Nephron (organoid): ENCODE data around the gene CLIC3.
A peak's percentile ranks its signal among the peaks of the same experiment; 100 is the strongest.

Experiments used
- H3K27ac Mint-ChIP-seq, 3 experiments: 2 replicates each; pipeline ENCODE4 v1.8.0; 2020; ENCODE audit warnings: mixed read lengths in 3 of 3, mild to moderate bottlenecking in 2 of 3, moderate library complexity in 1 of 3
- H3K27me3 Mint-ChIP-seq: 2 replicates; pipeline ENCODE4 v1.8.0; 2021; ENCODE audit warnings: low read depth, mild to moderate bottlenecking, moderate library complexity, mixed read lengths
- H3K36me3 Mint-ChIP-seq: 2 replicates; pipeline ENCODE4 v1.8.0; 2020; ENCODE audit warnings: low read depth, mixed read lengths
- H3K4me1 Mint-ChIP-seq: 2 replicates; pipeline ENCODE4 v1.8.0; 2020; ENCODE audit warnings: mixed read lengths
- H3K4me3 Mint-ChIP-seq, 3 experiments: 2 replicates each; pipeline ENCODE4 v1.8.0; 2020; ENCODE audit warnings: mild to moderate bottlenecking in 3 of 3, mixed read lengths in 3 of 3, moderate library complexity in 2 of 3
- H3K9me3 Mint-ChIP-seq: 2 replicates; pipeline ENCODE4 v1.8.0; 2020; ENCODE audit warnings: mixed read lengths
- TF ChIP-seq, protein P1 (sequence below), 3 experiments: fragments of 200-600 bp; sonication (generic); IDR thresholded peaks; one replicate each; pipeline ENCODE4 v1.5.0; 2021; ENCODE audit warnings: antibody characterized with exemption in 3 of 3; ENCODE audit not compliant: unreplicated experiment in 3 of 3

The CLIC3 gene

DNA sequence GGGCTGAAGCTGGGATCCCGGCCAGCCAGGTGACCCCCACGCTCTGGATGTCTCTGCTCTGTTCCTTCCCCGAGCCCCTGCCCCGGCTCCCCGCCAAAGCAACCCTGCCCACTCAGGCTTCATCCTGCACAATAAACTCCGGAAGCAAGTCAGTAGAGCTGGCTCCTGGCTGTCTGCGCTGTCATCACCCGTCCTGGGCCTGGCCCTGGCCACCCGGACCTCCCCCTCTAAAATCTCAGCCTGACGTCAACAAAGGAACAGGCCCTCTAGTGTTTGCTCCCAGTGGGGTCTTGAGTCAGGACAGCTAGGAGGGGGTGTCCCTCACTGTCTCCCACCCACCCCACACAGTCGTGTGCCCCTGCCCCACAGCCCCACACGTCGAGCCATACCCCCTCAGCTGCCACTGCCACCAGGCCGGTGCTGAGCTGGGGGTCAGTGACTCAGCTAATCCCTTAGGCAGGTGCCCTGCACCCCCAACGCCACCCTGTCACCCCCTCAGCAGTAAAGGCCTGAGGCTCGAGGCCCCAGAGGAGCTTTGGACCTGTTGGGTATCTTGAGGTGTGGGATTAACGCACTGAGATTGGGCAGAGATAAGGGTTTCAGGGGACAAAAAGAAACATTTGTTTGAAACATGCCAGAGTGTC is 14.7 kb downstream of the CLIC3 start:
- Mint-ChIP-seq H3K9me3 (no peaks in the 10 kb centered on the region), H3K27me3 (peaks cover 5% of the 10 kb centered on the region), H3K36me3 (no peaks in the 10 kb centered on the region), H3K4me1 (peaks cover 4% of the 10 kb centered on the region), H3K4me3 (no peak overlapping the region), H3K27ac (no peak overlapping the region)
- TF ChIP-seq, protein P1, sequence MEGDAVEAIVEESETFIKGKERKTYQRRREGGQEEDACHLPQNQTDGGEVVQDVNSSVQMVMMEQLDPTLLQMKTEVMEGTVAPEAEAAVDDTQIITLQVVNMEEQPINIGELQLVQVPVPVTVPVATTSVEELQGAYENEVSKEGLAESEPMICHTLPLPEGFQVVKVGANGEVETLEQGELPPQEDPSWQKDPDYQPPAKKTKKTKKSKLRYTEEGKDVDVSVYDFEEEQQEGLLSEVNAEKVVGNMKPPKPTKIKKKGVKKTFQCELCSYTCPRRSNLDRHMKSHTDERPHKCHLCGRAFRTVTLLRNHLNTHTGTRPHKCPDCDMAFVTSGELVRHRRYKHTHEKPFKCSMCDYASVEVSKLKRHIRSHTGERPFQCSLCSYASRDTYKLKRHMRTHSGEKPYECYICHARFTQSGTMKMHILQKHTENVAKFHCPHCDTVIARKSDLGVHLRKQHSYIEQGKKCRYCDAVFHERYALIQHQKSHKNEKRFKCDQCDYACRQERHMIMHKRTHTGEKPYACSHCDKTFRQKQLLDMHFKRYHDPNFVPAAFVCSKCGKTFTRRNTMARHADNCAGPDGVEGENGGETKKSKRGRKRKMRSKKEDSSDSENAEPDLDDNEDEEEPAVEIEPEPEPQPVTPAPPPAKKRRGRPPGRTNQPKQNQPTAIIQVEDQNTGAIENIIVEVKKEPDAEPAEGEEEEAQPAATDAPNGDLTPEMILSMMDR (IDR thresholded peaks at IDR 0.05; ENCODE audit: unreplicated experiment in 3 of 3) = no peak

DNA sequence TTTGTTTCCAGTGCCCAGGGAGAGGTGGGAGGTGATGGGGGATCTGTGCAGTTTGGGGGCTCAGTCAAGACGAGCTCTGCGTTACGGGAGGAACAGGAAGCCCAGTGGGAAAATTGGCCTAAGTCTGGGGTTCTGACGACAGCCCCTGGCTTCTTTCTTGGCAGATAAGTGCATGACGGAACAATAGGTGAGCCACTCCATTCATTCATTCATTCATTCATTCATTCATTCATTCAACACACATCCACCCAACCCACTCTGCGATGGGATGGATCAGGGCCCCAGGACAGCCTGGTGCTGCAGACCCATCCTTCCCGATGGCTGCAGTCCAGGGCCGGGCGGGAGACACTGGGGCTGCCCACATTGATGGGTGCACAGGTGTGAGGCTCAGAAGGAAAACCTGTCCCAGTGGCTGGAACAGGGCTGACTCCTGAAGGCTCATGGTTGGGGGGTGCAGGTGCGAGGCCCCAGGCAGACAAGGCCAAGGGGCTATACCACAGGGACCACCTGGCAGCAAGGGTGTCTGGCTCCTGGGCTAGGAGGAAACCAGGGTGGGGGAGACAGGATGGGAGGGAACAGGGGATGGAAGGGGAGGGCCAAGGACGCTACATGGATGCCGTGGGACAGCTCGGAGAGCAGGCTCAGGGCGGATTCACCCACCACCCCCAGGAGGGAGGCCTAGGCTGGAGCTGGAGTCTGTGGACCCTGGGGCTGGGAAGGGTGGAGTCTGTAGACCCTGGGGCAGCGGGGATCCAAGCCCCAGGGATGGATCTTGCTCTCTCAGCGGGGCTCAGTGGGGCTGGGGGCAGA is 15.5 kb downstream of the CLIC3 start:
- TF ChIP-seq, protein P1 (IDR thresholded peaks at IDR 0.05; ENCODE audit: unreplicated experiment in 3 of 3) = no peak
- Mint-ChIP-seq H3K27ac (peak overlapping the region in 1 of 3 experiments; percentile 49), H3K9me3 (no peaks in the 10 kb centered on the region), H3K27me3 (peaks cover 5% of the 10 kb centered on the region), H3K4me1 (peaks cover 4% of the 10 kb centered on the region), H3K36me3 (no peaks in the 10 kb centered on the region), H3K4me3 (peak overlapping the region in 1 of 3 experiments; percentile 3)

DNA sequence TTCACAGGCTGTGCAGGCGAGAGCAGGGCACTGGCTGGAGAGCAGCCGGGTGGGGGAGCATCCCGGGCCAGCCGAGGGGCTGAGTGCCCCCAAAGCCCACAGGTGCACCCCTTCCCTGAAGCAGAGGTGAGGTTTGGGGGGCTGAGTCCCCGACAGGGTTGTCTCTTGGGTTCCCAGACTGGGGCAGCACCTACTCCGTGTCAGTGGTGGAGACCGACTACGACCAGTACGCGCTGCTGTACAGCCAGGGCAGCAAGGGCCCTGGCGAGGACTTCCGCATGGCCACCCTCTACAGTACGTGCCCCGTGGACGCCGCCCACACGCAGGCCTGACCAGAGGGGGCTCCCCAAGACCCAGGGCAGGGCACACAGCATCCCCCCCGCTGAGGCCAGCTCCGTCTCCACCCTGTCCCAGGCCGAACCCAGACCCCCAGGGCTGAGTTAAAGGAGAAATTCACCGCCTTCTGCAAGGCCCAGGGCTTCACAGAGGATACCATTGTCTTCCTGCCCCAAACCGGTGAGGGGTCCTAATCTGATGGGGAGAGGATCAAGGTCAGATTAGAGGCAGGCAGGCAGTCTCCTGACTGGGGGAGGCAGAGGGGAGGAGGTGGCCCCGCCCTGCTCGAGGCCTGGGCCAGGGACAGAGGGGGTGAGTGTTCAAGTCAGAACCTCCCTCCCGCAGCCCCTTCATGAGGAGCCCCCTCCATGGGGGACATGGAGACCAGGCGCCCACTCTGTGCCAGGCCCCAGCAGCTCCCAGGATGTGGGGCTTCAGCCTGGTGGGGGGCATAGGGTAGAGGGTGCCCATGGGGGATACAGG is 16.4 kb downstream of the CLIC3 start:
- Mint-ChIP-seq H3K27ac (peak overlapping the region in 1 of 3 experiments; percentile 49), H3K4me3 (peak overlapping the region in 1 of 3 experiments; percentile 41), H3K27me3 (peaks cover 5% of the 10 kb centered on the region), H3K9me3 (no peaks in the 10 kb centered on the region), H3K4me1 (peaks cover 4% of the 10 kb centered on the region), H3K36me3 (no peaks in the 10 kb centered on the region)
- TF ChIP-seq, protein P1 (IDR thresholded peaks at IDR 0.05; ENCODE audit: unreplicated experiment in 3 of 3) = no peak

DNA sequence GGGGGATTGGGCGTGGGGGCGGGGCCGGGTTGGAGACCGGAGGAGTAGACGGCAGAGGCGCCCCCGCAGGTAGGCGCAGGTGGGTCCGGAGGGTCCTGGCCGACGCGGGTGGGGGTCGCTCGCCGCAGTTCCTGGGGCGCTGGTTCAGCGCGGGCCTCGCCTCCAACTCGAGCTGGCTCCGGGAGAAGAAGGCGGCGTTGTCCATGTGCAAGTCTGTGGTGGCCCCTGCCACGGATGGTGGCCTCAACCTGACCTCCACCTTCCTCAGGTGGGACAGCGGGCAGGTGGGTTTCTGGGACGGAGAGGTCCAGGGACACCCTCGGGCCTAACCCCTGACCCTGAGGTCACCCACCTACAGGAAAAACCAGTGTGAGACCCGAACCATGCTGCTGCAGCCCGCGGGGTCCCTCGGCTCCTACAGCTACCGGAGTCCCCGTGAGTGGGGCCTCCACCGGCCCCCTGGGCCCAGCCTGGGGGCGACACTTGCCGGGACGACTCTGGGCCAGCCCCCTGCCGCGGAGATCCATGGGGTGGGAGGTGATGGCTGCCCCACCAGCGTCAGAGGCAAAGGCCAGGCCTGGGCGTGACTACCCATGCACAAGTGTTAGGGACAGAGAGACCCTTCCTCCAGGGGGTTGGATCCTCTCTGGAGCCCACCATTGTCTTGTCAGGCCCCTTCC is 17.4 kb downstream of the CLIC3 start:
- Mint-ChIP-seq H3K4me3 (no peak overlapping the region), H3K9me3 (no peaks in the 10 kb centered on the region), H3K27ac (no peak overlapping the region), H3K4me1 (peaks cover 4% of the 10 kb centered on the region), H3K27me3 (peaks cover 4% of the 10 kb centered on the region), H3K36me3 (no peaks in the 10 kb centered on the region)
- TF ChIP-seq, protein P1 (IDR thresholded peaks at IDR 0.05; ENCODE audit: unreplicated experiment in 3 of 3) = no peak

DNA sequence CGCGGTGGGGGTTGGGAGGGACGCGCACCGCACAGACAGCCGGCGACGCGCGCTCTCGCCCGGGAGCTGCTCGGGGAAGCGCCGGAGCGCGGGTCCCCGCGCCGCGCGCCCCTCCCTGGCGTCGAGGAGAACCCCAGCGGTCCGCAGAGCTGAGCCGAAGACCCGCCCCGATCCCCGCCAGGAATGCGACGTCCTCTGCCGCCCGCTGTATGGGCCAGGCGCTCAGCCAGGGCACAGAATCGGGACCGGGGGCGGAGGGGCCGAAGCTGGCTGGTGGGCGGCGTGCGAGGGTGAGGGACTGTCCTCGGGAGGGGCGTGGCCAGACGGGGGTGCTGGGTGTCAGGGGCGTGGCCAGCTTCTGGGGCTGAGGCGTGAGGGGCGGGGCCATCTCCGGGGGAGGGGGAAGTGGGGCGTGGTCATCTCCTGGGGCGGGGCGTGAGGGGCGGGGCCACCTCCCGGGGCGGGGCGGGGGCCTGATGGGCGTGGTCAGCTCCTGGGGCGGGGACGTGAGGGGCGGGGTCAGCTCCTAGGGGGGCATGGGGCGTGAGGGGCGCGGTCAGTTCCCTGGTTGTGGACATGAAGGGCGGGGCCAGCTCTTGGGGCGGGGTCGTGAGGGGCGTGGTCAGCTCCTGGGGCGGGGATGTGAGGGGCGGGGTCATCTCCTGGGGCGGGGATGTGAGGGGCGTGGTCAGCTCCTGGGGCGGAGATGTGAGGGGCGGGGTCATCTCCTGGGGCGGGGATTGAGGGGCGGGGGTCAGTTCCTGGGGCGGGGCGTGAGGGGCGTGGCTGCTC is 18.1 kb downstream of the CLIC3 start:
- H3K9me3 Mint-ChIP-seq = no peaks in the 10 kb centered on the region
- no peaks in the 10 kb centered on the region for H3K27me3 Mint-ChIP-seq
- no peak overlapping the region for H3K27ac Mint-ChIP-seq
- no peaks in the 10 kb centered on the region for H3K4me1 Mint-ChIP-seq
- no peaks in the 10 kb centered on the region for H3K36me3 Mint-ChIP-seq
- peak overlapping the region in 1 of 3 experiments; percentile 23 for H3K4me3 Mint-ChIP-seq
- TF ChIP-seq, protein P1 (IDR thresholded peaks at IDR 0.05; ENCODE audit: unreplicated experiment in 3 of 3) = no peak
